HS-27A (cell line): ENCODE data around the gene SNX7.

Experiments
- DNase-seq: peaks from one replicate; pipeline ENCODE4 v3.0.0-alpha.2; 2012; ENCODE audit warnings: low read depth, missing footprints

SNX7 gene

DNA sequence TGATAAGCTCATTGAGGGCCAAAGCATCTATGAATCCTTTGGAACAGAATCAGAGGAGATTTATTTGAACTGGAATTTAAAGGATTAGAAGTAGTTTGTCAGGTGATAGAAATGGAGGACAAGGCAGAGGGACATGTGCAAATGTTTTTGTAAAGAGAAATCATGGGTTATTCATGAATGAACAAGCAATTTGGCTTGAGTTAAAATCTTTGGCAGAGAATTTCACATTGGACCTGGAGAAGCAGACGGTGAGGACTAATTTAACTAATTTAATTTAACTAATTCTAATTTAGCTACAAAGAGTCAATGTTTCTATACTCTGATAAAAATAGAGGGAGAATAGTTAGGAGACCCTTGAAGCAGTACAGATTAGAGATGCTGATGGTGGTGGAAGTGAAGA is 36.3 kb downstream of the SNX7 start:
- no peak for DNase-seq

DNA sequence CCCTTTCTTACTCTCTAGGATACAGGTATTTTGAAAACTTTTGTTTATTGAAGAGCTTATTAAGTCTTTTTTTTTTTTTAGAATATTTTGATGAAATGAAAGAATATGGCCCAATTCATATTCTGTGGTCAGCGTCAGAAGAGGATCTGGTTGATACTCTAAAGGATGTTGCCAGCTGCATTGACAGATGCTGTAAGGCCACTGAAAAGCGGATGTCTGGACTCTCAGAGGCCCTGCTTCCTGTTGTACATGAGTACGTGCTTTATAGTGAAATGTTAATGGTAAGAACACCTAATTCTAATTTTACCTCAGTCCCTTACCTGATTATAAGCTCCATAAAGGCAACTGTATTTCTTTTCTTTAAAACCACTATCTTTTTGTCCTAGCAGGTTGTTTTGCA is 37.1 kb downstream of the SNX7 start:
- no peak for DNase-seq

DNA sequence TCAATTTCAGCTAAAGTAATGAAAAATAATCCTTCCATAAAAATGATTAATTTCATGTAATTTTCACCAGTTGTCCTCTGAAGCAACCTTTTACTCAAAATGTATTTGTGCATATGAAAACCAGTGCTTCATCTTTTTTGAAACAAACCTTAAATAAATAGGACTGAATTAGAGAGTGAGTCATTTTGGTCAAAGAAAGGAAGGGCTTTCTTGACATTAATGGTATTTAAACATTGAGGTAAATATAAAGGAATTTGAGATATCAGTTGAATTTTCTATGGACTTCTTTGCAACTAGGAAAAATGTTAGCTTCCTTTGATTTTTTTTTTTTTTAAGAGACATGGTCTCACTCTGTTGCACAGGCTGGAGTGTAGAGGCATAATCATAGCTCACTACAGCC is 38.7 kb downstream of the SNX7 start:
- DNase-seq = peak; percentile 3

DNA sequence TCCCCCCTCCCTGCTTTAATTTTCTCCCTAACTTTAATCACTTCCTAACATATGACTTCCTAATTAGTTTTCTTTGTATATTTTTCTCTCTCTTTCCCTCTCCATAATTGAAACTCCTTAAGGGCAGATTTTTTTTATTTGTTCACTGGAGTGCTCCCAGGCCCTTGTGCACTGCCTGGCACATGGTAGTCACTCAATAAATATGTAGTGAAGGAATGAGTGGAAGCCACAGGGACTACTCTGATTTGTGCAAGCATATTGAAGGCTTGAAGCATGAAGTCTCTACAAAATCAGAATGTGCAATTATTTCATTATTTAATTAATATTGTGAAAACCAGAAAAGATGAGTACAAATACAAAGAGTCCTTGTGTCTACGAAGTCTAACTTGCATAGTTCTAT is 41.5 kb downstream of the SNX7 start:
- DNase-seq = peak; percentile 22

DNA sequence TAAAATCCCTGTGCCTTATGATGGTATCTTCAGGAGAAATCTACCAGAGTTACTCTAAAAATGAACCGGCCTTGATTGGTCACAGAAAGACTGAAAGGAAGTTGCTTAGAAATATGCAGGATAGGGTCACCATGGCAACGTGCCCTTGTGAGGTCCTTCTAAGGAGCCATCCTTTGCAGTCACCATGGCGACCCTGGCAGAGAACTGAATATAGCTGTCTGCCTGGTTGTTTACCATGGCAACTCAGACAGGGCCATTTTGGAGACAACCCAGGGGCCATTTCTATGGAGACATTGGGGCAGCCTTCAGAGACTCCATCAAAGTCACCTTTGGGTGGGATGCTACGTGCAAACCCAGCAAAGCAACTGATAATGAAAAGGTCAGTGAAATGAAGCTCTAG is 43.0 kb downstream of the SNX7 start:
- DNase-seq = no peak

DNA sequence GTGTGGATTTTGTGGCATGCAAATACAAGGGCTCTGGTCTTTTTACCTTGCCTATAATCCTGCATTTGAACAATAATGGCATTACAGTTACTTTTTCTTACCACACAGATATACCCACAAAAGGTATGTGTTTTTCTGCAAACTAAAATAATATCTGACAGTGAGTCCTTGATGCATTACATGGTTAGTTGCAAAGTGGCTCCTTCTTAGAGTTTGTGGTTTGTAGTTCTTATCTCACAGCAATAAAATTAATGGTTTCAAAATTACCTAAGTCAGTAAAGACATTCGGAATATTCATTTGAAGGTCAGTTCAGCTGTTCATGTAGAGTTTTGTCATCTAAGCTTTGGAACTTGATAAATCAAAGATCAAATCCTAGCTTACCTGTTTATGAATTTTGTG is 43.5 kb downstream of the SNX7 start:
- no peak for DNase-seq

DNA sequence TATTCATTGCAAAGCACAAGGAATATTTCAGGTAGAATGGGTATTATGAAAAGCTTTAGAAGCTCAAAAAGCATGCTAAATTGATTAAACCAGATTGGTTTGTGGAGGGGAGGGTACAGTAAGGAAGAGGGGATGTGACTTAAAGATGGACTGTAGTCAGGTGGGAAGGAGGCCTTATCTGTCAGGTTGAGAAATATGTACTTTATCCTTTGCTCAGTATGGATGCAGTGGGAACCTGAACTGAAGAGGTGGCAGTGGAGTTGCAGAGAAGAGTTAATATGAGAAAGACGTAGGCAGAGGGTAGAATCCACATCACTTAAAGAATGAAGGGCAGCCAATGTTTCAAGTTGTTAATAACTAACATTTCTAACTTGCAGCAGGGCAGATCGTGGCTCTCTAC is 44.1 kb downstream of the SNX7 start:
- no peak for DNase-seq

DNA sequence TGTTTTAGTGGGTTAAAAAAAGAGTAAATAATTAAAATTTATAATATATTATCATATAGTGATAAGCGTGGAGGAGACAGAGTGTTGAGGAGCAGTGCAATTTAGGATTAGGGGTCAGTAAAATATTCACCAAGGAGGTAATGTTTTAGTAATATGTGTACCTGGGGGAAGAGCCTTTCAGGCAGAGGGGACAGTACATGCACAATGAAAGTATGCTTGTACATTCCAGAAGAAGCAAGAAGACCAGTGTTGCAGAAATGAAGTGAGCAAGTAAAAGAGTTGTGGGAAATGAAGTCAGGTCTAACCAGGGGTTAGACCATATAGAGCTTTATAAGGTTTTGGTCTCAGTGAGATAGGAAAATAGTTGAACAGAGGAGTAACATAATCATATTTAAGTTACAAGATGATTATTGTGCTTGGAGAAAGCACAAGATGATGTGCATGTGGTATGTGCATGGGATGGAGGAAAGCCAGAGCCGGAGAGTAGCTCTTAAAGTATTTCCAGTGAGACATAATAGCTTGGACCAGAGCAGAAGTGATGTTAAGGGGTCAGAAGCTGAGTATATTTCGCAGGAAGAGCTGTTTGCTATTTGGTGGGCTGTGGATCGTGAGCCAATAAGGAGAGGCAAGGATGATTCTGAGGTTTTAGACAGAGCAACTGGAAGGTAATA is 44.8 kb downstream of the SNX7 start:
- DNase-seq = no peak

DNA sequence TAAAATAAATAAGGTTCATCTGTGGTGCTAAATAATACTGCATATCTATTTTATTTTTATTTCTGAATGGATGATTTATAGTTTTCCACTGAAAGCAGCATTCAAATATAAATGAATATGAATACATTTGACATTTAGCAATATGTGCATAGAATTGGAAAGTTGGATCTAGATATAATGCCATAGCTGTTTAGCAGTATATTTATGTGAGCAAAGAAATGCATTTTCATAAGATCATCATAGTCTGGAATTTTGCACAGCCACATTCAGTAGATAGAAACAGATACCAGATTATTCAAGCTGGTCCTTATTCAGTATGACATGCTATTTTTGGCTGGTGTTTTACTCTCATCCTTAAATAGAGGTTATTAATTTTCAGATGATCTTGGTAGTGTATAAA is 46.0 kb downstream of the SNX7 start:
- DNase-seq = no peak

DNA sequence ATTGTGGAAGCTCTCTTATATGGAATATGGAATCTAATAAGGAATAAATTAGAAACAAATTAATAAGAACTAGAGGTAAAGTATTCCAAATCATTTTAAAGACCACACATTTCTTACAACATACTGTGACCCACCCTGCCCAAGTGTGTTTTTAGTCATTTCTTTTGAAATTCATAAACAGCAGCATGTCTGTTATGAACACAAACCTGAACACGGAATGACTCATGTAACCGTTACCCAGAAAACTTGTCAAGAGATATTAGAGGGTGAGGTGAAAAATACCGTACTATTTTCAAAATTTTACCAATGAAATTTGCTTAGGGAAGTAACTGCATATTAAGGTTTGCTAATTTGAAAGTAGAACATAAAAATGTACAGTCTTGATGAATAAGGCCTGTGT is 48.4 kb downstream of the SNX7 start:
- no peak for DNase-seq

DNA sequence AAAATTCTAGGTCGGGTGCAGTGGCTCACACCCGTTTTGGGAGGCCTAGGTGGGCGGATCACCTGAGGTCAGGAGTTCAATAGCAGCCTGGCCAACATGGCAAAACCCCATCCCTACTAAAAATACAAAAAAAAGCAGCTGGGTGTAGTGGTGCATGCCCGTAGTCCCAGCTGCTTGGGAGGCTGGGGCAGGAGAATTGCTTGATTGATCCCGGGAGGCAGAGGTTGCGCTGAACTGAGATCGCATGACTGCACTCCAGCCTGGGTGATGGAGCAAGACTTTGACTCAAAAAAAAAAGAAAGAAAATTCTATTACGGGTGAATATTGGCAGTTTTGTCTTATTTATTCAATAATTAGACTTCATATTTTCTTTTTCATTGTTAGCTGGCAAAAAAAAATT is 62.1 kb downstream of the SNX7 start:
- DNase-seq = no peak

DNA sequence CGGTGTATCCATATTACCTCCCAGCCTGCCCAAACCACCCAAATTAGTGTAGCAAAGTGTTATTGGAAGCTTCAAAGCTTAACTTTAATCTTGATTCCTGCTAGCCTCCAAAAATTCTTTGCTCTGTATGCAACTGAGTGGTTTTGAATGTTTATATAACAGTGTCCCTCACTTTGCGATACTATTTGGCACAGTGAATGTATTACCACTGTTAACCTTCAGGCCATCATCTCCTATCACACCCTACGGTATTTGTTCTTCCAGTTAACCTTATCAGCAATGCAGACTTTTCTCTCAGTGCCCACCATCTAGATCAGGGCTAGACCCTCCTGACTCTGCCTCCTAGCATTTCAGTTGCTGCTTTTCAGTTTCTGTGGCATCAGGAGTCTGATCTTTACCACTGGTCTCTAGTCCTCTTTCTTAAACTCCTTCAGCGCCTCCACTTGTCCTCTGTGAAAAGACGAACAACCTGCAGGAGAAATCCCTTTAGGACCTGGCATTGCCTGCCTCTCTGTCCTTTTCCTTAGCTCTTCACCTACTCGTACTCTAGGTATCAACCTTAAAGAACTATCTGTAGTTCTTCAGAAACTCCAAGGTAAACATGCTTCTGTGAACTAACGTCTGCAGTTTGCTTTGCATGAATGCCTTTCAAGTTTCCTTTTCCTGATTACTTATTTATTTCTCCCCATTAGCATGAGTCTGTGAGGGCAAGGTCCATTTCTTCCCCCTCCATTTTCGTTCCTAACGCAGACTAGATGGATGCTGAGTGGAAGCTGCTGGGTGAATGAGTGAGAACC is 71.7 kb downstream of the SNX7 start:
- DNase-seq = no peak

DNA sequence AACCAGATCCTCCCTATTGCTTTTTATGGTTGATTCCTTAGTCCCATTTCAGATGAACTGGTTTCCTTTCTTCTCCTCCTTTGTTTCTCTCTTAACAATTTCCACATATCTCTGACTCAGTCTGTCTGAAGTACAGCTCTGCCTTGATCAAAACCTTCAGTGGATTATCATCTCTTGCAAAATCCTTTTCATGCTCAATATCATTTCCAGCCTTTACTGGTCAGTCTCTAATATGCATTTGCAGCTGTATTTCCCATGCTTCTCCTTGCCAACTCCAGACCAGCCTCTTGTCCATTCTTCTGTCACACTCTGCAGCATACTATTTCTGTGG is 72.2 kb downstream of the SNX7 start:
- DNase-seq = no peak

DNA sequence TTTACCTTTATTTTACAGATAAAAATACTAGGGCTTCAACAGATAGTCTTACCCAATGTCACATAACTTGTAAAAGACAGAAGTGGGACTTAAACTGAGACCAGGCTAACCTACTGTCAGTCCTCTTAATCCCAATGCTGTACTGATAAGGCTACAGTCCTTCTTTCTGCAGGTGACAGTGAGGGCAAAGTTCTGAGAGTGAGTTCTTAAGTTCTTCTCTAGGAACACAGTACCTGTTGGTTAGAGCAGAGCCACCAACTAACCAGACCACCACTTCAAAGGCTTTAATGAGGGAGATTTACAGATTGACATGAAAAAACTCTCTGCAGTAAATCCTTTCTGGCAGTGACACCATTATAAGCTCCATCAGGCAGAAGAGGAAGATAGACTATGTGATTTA is 74.2 kb downstream of the SNX7 start:
- DNase-seq = no peak

DNA sequence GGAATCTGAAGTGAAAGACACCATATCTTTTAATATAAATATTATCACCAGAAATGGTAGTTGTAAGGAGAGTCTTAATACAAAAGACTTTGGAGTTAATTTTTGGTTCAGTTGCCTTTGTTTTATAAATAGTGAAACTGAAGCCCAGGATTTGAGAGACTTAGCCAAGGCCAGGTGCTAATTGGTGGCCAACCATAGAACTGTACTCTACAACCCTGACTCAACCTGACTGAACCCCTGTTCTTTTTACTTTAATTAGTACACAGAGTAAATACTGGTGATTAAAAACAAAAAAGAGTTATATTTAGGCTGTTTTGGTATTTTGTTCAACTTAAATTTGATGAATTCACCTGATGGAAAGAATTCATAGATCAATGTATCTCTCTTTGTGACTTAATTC is 76.3 kb downstream of the SNX7 start:
- DNase-seq = no peak

DNA sequence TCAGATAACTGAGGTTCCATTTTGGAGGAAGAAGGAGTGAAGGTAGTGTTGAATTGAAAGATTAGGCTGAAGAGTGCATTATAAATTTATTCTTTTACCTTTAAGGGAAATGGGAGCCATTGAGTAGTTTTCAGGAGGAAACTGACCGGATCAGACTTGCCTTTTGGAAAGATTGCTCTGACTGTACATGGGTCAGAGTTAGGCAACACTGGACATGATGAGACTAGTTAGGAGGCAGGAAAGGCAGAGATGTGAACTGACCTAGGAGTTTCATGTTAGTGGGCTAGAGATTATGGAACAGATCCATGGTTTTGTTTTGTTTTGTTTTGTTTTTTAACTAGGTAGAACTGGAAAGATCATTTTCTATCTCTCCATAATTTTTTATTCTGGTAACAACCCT is 78.2 kb downstream of the SNX7 start:
- DNase-seq = no peak

DNA sequence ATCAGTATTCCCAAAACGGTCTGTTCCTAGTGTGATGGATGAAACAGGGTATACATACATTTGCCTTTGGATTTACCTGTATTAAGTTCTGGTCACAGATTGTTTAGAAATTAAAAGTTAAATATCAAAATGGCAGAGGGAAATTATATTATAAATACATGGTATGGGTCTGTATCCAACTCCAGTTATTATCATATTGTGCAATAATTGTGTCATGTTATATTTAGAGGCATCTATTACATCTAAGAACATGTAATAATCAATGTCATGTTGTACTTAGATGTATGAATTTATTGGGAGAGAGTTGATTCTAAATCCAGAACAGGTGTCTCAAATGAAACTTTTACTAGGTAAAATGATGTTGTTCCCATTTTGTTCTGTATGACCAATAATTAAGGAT is 79.6 kb downstream of the SNX7 start:
- DNase-seq = no peak

DNA sequence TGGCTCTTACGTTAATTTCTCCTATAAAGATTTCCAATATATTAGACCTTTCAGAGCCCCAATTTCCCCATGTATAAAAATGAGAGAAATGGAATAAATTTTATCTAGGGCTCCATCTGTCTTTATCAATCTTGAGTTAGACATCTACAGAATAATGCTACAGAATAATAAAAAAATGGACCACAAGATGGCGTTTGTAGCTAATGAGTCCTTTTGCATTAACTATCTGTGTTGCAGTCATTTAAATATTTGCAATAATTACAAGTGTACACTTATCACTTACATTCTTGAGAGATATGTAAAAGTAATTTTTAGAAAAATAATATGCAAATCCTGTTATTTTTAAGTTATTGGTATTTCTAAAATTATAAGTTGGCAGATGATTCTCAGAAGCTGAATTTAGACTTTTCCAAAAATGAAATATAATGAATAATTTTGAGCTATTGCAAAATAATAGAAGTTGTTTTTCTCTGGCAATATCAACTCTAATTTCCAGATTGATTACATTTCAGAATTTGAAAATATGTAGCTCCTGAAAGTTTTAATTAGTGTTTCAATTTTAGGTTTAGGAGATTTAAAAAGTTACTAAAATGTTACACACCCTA is 87.7 kb downstream of the SNX7 start:
- no peak for DNase-seq

DNA sequence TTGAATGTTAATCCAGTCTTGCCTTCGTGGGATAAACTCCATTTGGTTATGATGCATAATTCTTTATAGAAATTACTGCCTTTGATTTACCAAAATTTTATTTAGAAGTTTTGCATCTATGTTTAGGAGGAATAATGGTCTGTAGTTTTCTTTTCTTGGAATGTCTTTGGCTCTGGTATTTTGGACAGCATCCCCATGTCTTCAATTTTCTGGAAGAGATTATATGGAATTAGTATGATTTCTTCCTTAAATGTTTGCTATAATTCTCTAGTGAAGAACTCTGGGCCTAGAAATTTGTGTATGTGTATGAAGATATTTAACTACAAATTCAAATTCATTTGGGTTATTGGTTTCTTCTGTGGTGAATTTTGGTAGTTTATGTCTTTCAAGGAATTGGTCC is 92.7 kb downstream of the SNX7 start:
- DNase-seq = no peak

DNA sequence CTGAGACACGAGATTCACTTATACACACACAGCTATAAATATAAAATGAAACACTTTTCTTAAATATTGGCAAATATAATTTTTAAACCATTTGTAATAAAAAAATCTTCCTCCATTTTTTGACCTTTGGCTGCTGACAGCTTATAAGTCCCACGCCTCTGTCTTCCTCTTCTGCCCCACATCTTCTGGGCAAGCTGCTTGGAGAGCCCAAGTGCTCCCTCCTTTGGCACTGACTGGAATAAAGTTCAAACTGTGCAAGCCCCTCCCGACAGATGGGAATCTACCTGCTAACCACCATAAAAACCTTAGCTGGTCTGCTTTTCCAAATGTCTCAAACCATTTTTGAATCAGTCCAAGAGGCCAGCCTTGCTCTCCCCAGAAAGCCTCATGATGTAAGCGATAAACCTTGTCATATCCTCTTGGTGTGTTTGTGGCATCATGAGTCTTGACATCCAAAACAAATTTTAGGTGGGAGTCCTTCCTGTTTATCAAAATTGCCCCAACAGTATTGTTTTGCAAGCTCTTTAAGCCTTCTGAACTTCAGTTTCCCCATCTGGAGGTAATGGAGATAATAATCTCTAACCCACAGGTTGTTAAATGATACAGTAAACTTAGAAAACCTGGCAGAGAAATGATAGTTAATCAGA is 99.8 kb downstream of the SNX7 start:
- no peak for DNase-seq

DNA sequence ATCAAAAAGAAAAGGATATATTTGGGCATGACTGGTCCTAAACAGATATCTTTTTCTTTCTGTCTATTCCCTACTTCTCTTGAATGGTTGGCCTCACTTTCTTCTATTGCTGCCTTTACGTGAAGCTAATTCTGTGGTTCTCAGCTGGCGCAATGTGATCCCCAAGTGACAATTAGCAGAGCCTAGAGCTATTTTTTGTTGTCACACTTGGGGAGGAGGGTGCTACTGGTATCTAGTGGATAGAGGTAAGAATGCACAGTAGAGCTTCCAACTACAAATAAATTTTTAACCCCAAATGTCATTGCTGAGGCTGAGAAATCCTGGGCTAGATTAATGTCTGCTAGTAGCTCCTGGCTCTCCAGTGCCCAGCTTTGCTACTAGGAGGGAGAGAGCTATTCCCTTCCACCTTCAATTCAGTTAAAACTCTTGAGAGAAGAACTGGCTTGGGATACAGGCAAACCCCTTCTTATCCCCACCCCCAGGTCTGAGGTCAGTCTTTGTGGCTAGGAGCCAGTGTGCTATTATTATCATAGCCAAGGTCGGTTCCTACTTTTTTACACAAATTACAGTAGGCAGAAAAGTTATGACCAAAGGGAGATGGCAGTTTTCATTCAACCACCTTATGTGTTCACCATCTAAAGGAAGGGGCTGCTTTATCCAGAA is 102.1 kb downstream of the SNX7 start:
- DNase-seq = no peak

DNA sequence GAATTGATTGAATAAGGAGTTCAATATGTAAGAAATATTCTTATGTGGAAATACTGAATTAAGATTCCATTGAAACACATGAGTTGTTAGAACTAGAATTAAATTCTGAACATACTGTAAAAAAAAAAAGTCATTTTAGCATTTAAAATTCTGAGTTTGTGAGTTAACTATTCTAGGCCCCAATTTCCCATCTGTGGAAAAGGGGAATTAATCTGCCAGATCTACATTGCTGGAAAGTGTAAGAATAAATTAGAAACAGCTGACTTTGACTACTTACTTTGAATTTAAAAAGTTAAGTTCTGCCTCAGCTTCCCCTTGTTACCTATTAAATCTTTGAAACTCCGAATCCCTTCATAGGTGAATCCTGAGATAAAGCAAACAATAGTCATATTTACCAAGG is 103.0 kb downstream of the SNX7 start:
- no peak for DNase-seq

DNA sequence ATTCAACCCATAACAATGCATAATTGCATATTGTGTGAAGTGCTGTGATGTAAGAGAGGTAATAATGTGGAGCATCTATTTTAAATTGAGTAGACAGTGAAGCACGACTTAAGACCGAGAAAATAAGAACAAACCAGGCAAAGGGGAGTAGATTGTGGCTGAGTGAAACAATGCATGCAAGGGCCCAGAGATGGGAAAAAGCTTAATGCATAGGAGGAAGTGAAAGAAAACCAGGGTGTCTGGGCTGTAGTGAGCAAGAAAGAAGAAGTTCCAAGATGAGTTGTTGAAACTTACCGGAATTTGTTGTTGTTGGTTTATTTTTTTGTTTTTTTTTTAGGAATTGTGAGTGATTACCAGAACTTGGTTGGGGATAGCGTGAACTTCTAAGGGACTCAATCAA is 104.7 kb downstream of the SNX7 start:
- DNase-seq = no peak
